Smooth muscle cell (in vitro differentiated cells): ENCODE measurements around the gene CHKB. TPM values are rescaled to one million over a fixed set of nuclear protein-coding genes. Genes with fewer than 3 reads are reported as not detected.

ENCODE experiments used
- DNase-seq: peaks from one replicate; lab custom pipeline; 2025; ENCODE audit not compliant: unreplicated experiment; lab: John Stamatoyannopoulos, UW
- H2AFZ ChIP-seq: fragments of 200-600 bp; sonication (generic); 2 replicates; pipeline ENCODE4 v1.6.0; 2016; ENCODE audit warnings: antibody characterized with exemption, low read depth, mild to moderate bottlenecking
- H3F3A ChIP-seq: fragments of 200-600 bp; sonication (generic); 2 replicates; pipeline ENCODE4 v1.6.0; 2017; ENCODE audit warnings: antibody characterized with exemption, low read depth
- H3K27ac ChIP-seq: fragments of 200-600 bp; sonication (generic); 2 replicates; pipeline ENCODE4 v1.5.1; 2016; ENCODE audit warnings: low read depth, mild to moderate bottlenecking
- H3K27me3 ChIP-seq: fragments of 200-600 bp; sonication (generic); 2 replicates; pipeline ENCODE4 v1.6.1; 2016; ENCODE audit warnings: low read depth, mild to moderate bottlenecking
- H3K36me3 ChIP-seq: fragments of 200-600 bp; sonication (generic); 2 replicates; pipeline ENCODE4 v1.5.1; 2016; ENCODE audit warnings: low read depth
- H3K4me1 ChIP-seq: fragments of 200-600 bp; sonication (generic); 2 replicates; pipeline ENCODE4 v1.5.1; 2016; ENCODE audit warnings: low read depth
- H3K4me2 ChIP-seq: fragments of 200-600 bp; sonication (generic); 2 replicates; pipeline ENCODE4 v1.6.0; 2016; ENCODE audit warnings: mild to moderate bottlenecking
- H3K4me3 ChIP-seq: fragments of 200-600 bp; sonication (generic); 2 replicates; pipeline ENCODE4 v1.5.1; 2016; ENCODE audit warnings: mild to moderate bottlenecking
- H3K79me2 ChIP-seq: fragments of 200-600 bp; sonication (generic); 2 replicates; pipeline ENCODE4 v1.6.0; 2016; ENCODE audit warnings: low read depth, mild to moderate bottlenecking
- H3K9ac ChIP-seq: fragments of 200-600 bp; sonication (generic); 2 replicates; pipeline ENCODE4 v1.6.0; 2016; ENCODE audit warnings: low read depth
- H3K9me3 ChIP-seq: fragments of 200-600 bp; sonication (generic); replicated peaks from 2 replicates; pipeline ENCODE4 v1.5.1; 2016; ENCODE audit warnings: low read depth
- H4K20me1 ChIP-seq: fragments of 200-600 bp; sonication (generic); 2 replicates; pipeline ENCODE4 v1.6.0; 2016; ENCODE audit warnings: low read depth
- WGBS: methylation state at CpG from one replicate; pipeline ENCODE4 v1.1.7; 2016; ENCODE audit warnings: low lambda C conversion rate; 5-methylcytosine and 5-hydroxymethylcytosine counted together
- polyA plus RNA-seq: library from polyadenylated mRNA; unstranded; fragments of >200 nt; fragmentation: Nextera tagmentation; extraction: Ambion mirVana; gene quantifications from 2 replicates; pipeline ENCODE4 v1.2.1, GENCODE V29; 2016
- total RNA-seq: library from RNA; depleted of rRNA; stranded (reverse); fragments of >200 nt; gene quantifications from 2 replicates; pipeline ENCODE4 v1.2.3, GENCODE V29; 2014
- TF ChIP-seq, protein P1 (sequence below): fragments of 200-600 bp; sonication (generic); IDR thresholded peaks from 2 replicates; pipeline ENCODE4 v1.5.1; 2017; ENCODE audit warnings: borderline replicate concordance, mild to moderate bottlenecking, antibody characterized with exemption; ENCODE audit not compliant: insufficient read depth, poor library complexity, severe bottlenecking

The CHKB gene
- total and polyA plus RNA-seq, 2 experiments from 2014 or later = 35.2 to 62.8 TPM

DNA sequence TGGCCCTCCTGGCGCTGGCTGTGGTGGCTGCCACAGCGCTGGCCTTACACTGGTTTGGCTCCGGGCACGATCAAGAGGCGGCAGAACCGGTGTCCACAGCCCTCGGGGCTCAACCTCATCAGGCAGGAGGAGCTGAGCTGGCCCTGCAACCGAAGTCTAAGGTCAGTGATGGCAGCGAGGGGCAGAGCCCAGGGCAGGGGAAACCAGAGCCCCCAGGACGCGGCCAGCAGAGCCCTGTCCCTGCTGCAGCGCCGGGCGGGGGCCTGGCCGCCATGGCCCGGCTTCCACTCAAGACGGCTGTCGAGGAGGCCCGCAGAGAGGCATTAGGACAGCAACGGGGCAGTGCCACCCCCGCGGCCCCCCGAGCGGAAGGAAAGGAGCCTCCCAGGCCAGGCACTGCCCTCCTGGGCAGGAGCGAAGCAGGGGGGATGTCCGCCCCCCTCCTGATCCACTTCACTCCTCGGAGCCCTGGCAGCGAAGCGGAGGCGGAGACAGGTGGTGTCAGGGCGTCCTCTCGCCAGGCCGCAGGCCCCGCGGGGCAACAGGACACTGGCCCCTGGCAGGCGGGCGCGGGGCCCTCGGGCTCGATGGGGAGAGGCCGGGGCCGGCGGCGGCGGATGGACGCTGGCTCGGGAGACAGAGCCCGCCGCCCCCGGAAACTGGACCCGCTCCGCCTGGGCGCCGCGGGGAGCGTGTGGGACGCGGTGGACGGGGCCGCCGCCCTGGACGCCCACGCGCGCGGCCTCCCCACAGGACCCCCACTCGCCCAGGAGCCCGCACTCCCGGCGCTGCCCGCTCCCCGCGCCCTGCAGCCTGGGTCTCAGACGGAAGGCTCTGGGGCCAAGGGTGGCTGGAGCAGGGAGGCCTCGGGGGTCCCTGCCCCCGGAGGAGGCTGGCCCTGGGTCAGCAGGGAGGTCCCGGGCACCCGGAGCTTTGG, 36.1 kb downstream of the CHKB start:
- no peaks in the 10 kb centered on the region for H3K79me2 ChIP-seq
- H3K4me3 ChIP-seq = no peak overlapping the region
- WGBS = 97% methylated on average over 51 of the region's 78 CpGs
- no peaks in the 10 kb centered on the region for H3F3A ChIP-seq
- TF ChIP-seq, protein P1, sequence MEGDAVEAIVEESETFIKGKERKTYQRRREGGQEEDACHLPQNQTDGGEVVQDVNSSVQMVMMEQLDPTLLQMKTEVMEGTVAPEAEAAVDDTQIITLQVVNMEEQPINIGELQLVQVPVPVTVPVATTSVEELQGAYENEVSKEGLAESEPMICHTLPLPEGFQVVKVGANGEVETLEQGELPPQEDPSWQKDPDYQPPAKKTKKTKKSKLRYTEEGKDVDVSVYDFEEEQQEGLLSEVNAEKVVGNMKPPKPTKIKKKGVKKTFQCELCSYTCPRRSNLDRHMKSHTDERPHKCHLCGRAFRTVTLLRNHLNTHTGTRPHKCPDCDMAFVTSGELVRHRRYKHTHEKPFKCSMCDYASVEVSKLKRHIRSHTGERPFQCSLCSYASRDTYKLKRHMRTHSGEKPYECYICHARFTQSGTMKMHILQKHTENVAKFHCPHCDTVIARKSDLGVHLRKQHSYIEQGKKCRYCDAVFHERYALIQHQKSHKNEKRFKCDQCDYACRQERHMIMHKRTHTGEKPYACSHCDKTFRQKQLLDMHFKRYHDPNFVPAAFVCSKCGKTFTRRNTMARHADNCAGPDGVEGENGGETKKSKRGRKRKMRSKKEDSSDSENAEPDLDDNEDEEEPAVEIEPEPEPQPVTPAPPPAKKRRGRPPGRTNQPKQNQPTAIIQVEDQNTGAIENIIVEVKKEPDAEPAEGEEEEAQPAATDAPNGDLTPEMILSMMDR = no peak
- H3K36me3 ChIP-seq = no peaks in the 10 kb centered on the region
- no peaks in the 10 kb centered on the region for H3K27me3 ChIP-seq
- H3K9ac ChIP-seq = no peak overlapping the region
- no peaks in the 10 kb centered on the region for H4K20me1 ChIP-seq
- no peak for DNase-seq
- H2AFZ ChIP-seq = no peak overlapping the region
- no peaks in the 10 kb centered on the region for H3K9me3 ChIP-seq
- peaks cover 8% of the 10 kb centered on the region for H3K4me1 ChIP-seq
- peak overlapping the region; percentile 85 for H3K4me2 ChIP-seq
- no peak overlapping the region for H3K27ac ChIP-seq

DNA sequence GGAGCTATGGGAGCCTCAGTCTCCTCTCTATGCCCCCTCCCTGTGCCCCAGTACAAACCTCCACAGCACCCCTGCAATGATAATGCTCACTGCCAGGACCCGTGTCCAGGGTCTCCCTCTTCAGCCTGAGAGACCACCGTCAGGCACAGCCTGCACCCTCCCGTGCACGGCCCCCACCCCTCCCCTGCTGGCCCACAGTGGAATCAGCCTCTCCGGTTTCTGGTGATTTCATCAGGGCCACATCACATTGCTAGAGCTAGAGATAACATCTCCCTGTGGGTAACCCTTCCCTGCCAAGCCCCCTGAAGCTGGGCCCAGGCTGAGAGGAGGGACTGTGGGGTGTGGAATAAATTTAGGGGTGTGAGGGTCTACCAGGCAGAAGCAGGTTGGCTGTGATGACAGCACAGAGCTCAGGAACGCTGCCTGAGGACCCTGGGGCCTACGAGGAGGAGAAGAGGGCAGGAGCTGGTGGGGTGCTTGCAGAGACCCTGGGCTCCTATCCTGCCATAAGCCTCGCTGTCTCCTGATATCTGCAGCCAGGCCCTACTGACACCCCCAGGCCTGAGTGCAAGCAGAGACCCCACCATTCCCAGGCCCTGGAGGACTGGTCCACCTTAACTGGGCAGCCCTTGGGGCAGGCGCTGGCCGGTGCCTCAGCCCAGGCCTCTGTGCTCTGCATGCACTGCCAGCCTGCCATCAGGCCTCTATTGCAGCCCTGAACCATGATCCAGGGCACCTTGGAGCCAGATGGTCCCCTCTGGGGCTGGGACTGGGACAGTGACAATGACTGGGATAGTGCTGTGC, 36.9 kb downstream of the CHKB start, which contains the start of gene KLHDC7B:
TSS of gene KLHDC7B (plus strand) at position 378 of the 804 bp plus-strand sequence. CDS start at position 723, 345 bp downstream.
- no peak within 1 kb of the TSS for H3K4me3 ChIP-seq
- no peaks in the 10 kb centered on the region for H3K79me2 ChIP-seq
- no peaks in the 10 kb centered on the region for H4K20me1 ChIP-seq
- TF ChIP-seq, protein P1 = peak; percentile 17
- no peaks in the 10 kb centered on the region for H3F3A ChIP-seq
- peak within 1 kb of the TSS; percentile 85 for H3K4me2 ChIP-seq
- no peaks in the 10 kb centered on the region for H3K36me3 ChIP-seq
- no peak for DNase-seq
- H3K27ac ChIP-seq = peak within 1 kb of the TSS; percentile 47
- H3K9me3 ChIP-seq = no peaks in the 10 kb centered on the region
- H3K4me1 ChIP-seq = peaks cover 12% of the 10 kb centered on the region
- H3K27me3 ChIP-seq = no peaks in the 10 kb centered on the region
- peak within 1 kb of the TSS; percentile 41 for H3K9ac ChIP-seq
- 47% methylated on average over 7 of the region's 10 CpGs for whole genome bisulfite sequencing
- H2AFZ ChIP-seq = no peak within 1 kb of the TSS

DNA sequence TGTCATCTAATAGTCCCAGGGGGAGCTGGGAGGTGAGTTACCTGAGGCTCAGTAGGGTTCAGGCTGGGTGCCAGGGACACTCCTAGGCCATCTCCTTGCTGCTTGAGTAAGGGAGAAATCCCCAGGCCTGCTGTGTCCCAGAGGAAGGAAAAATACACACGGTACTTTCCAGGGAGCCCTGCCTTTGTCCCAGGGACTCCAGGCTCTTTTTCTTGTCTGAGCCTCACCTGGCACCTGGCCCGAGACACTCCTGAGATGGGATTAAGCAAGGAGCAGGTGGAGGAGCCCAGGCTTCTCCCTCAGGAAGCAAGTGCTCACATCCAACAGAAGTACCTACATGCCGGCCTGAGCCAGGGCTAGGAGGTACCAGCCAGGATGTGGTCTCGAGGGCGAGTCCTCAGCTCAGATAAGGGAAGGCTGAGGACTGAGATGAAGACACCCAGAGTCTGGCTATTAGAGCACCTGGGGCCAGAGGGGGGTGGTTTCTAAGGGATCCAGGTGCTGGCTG, 37.8 kb downstream of the CHKB start:
- Histone ChIP-seq H3K9me3 (no peaks in the 10 kb centered on the region), H3K79me2 (no peaks in the 10 kb centered on the region), H3K9ac (peak overlapping the region; percentile 41), H3K27ac (peak overlapping the region; percentile 47), H3K27me3 (no peaks in the 10 kb centered on the region), H3F3A (no peaks in the 10 kb centered on the region), H2AFZ (peak overlapping the region; percentile 75), H3K4me3 (peak overlapping the region; percentile 35), H4K20me1 (no peaks in the 10 kb centered on the region), H3K4me2 (peak overlapping the region; percentile 85), H3K36me3 (no peaks in the 10 kb centered on the region), H3K4me1 (peaks cover 15% of the 10 kb centered on the region)
- TF ChIP-seq, protein P1 = no peak
- WGBS = 79% methylated on average over 5 of the region's 5 CpGs
- DNase-seq = no peak
